Right lobe of liver (tissue), 4 donors: ENCODE measurements around the gene RANBP3.

Experiments used
- POLR2A ChIP-seq: fragments of 450-650 bp; IDR thresholded peaks from one replicate; pipeline ENCODE4 v1.6.1; 2017; ENCODE audit warnings: antibody characterized with exemption, mild to moderate bottlenecking
- TF ChIP-seq, protein P1 (sequence below), 4 donors: fragments of 200-600 bp in 3 of 4; fragments of 450-650 bp in 1 of 4; IDR thresholded peaks; one replicate each; pipeline versions ENCODE4 v1.5.1 to v1.8.0; 2016 to 2022; ENCODE audit warnings: antibody characterized with exemption in 4 of 4, mild to moderate bottlenecking in 2 of 4
- donor health status: DM: no; HTN: no; CAD: no.
- donor health status: DM: no; HTN: no; CAD: no.
- donor health status: DM: no; HTN: yes; CAD: no.

DNA sequence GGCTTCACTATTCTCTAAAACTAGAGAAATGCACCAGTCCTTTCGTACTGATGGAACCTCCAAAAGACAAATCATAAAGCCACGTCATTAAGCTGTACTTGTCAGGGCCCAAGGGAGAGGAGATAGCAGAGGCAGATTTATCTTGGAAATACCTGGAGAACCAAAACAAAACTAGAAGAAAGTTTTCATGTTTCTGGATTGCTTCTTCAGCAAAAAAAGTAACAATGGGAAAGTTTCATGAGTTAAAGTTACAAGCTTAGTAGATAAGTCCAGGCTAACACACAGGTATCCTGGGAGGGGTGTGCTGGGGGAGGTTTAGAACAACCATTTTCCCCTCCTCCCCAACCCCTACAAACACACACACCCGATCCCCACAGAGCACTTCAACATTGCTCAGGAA, 21.6 kb downstream of the RANBP3 start:
- TF ChIP-seq, protein P1, sequence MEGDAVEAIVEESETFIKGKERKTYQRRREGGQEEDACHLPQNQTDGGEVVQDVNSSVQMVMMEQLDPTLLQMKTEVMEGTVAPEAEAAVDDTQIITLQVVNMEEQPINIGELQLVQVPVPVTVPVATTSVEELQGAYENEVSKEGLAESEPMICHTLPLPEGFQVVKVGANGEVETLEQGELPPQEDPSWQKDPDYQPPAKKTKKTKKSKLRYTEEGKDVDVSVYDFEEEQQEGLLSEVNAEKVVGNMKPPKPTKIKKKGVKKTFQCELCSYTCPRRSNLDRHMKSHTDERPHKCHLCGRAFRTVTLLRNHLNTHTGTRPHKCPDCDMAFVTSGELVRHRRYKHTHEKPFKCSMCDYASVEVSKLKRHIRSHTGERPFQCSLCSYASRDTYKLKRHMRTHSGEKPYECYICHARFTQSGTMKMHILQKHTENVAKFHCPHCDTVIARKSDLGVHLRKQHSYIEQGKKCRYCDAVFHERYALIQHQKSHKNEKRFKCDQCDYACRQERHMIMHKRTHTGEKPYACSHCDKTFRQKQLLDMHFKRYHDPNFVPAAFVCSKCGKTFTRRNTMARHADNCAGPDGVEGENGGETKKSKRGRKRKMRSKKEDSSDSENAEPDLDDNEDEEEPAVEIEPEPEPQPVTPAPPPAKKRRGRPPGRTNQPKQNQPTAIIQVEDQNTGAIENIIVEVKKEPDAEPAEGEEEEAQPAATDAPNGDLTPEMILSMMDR (IDR thresholded peaks at IDR 0.05): no peak
- TF ChIP-seq POLR2A: no peak
